HG03571 (cell line): ENCODE results near the gene WAPL.

Source experiments
- ATAC-seq: cut with Tn5 transposase; IDR thresholded peaks from one replicate; pipeline ENCODE4 v1.9.1; 2021; ENCODE audit not compliant: unreplicated experiment

WAPL gene

GRCh38 chr10:86481761-86482160 lies 39.8 kb downstream of the WAPL start:
- ATAC-seq: no peak

GRCh38 chr10:86480571-86480970 lies 41.0 kb downstream of the WAPL start:
- ATAC-seq: no peak

GRCh38 chr10:86472061-86472460 lies 49.5 kb downstream of the WAPL start:
- ATAC-seq: no peak

- no peak for ATAC-seq
Measured at GRCh38 chr10:86461963-86462804, 59.4 kb downstream of the WAPL start.

GRCh38 chr10:86451604-86451960 lies 70.0 kb downstream of the WAPL start:
- peak; percentile 68 for ATAC-seq

GRCh38 chr10:86450806-86451603 lies 70.6 kb downstream of the WAPL start:
- ATAC-seq: peak; percentile 9

GRCh38 chr10:86449926-86450558 lies 71.5 kb downstream of the WAPL start:
- ATAC-seq: no peak

GRCh38 chr10:86447432-86447831 lies 74.2 kb downstream of the WAPL start:
- no peak for ATAC-seq

GRCh38 chr10:86446987-86447386 lies 74.6 kb downstream of the WAPL start:
- no peak for ATAC-seq

GRCh38 chr10:86446440-86446839 lies 75.2 kb downstream of the WAPL start:
- no peak for ATAC-seq

GRCh38 chr10:86443936-86444335 lies 77.7 kb downstream of the WAPL start:
- no peak for ATAC-seq

GRCh38 chr10:86443069-86443468 lies 78.5 kb downstream of the WAPL start:
- no peak for ATAC-seq

GRCh38 chr10:86440874-86441843 lies 80.4 kb downstream of the WAPL start:
- ATAC-seq: no peak

- ATAC-seq: no peak
Measured at GRCh38 chr10:86439544-86439943, 82.0 kb downstream of the WAPL start.

GRCh38 chr10:86438091-86438749 lies 83.4 kb downstream of the WAPL start:
- ATAC-seq: no peak

- no peak for ATAC-seq
Measured at GRCh38 chr10:86437447-86437846, 84.1 kb downstream of the WAPL start.

- no peak for ATAC-seq
Measured at GRCh38 chr10:86436963-86437362, 84.6 kb downstream of the WAPL start.

GRCh38 chr10:86434656-86435055 lies 86.9 kb downstream of the WAPL start:
- ATAC-seq: no peak

- ATAC-seq: no peak
Measured at GRCh38 chr10:86423739-86424138, 97.9 kb downstream of the WAPL start.

- ATAC-seq: no peak
Measured at GRCh38 chr10:86419101-86419500, 102.5 kb downstream of the WAPL start.
